NK-92 (cell line): ENCODE data around the gene RASGRP3.
"Not testable (repeated sequence)": the region's sequence is repeated elsewhere in the genome, so short reads cannot be mapped to it uniquely, and the experiment has no call there.

Experiments
- DNase-seq: peaks from one replicate; lab custom pipeline; 2025; ENCODE audit not compliant: unreplicated experiment; lab: John Stamatoyannopoulos, UW

RASGRP3 gene

DNA sequence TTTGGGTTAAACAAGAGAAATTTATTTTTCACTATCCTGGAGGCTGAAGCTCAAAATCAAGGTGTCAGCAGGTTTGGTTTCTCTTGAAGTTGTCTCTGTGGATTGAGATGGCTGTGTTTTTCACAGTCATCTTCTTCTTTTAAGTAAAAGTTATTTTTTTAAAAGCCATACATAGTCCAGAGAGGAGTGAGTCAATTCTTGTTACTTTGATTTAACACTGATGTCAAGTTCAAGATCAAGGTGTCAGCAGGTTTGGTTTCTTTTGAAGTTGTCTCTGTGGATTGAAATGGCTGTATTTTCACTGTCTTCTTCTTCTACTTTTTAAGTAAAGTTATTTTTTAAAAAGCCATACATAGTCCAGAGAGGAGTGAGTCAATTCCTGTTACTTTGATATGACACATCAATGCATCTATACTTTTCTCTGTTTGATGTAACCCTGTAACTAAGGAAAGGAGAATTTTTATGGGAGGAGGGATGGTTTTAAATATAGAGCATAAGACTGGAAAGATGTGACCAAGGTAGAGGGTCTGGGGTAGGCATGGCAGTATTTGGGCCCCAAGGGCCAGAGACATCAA is 22.5 kb upstream of the RASGRP3 start:
- no peak for DNase-seq

DNA sequence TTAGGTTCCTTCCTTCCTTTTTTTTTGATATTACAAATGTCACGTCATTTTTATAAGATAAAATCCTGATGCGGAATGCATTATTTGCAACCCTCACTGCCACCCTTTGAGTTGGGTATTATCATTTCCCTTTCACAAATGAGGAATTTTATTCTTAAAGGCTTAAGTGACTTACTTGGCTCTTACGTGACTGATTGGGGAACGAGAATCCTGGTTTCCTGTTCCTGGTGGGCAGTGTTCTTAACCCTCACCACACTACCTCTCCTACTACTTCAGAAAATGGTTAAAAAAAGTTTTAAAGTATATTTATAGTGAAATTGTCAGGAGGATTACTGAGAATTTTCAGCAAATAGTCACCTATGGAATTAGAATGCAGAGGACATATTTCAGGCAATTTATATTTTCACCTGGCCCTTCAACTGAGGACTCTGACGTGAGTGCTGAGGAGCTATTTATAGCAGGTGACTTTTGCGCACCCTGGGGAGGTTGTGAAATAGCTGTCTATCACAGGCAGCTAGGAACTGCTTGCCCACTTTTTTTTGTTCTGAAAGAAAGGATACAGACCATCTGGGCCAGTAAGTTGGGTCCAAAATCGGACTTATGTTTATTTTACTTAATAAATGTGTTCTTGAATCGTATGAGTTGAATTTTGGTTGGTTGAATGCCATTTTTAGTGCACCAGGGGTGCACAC is 18.7 kb upstream of the RASGRP3 start:
- DNase-seq: no peak

DNA sequence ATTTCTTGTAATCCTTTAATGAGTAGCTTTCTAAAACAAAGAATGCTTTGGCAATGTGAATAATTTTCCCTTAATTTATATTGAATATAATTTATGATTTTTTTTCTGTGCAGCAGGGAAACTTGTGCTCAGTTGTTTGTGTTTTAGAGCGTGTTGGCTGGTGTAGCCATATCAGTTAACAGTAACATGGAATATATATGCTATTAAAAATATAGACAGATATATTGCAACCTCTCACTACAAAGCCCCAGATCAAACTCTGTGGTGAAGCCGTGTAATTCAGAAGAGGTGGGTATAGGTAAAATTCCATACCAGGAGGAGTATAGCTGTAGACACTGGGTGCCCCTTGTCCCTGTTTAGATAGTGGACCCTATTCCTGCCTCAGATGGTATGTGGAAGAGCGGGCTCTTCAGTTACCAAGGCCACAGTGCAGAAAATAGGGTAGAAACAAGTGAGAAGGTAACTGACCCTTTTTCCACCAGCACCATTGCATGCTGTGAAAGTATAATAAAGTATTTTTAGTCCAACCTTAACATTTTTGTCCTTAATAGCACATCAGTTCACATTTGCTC is 18.1 kb upstream of the RASGRP3 start:
- DNase-seq: no peak

DNA sequence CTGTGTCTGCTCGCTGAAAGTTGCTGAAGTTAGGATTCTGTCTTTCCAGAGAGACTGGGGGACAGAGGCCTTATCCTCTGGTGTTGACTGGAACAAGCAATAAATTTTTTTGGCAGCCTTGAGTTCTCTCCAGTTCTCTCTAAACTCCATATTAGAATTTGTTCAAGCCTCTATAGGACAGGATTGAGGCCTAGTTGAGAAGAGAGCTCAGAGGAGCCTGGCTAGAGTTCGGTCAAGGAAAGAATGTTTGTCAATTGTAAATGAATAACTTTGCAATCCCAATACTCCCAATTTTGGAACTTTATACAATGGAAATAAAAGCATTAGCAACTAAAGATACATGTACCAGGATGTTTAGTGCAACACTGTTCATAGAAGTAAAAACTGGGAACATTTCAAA is 16.7 kb upstream of the RASGRP3 start:
- DNase-seq: no peak

DNA sequence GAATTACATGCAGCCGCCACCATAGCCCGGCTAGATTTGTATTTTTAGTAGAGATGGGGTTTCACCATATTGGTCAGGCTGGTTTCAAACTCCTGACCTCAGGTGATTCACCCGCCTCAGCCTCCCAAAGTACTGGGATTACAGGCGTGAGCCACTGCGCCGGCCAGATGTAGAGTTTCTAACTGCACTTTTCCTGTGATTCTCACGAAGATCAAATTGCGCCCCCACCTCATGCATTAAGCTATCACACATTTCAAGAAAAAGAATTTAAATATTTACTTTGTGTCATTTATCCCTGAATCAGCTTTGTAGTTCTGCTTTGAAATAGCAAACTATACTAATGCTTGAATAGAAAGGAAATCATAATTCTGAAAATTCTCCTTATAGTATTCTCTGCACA is 13.9 kb upstream of the RASGRP3 start:
- not testable (repeated sequence) for DNase-seq

DNA sequence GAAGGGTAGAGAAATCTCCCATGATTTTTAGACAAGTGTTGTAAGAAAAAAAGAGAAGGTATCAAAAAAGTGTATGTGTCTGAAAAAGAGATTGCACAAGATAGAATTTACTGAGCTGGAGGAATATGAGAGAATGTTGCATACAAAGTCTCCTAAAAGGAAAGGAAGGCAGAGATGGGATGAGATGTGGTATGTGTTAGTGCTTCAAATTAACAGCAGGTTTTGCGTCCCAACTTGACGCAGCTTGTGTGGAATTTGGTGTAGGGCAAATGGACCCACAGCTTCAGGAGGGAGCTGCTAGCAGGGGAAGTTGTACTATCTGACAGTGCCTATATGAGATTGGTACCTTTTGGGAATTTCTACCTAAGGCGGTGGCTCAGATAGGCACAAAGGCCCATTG is 9.0 kb upstream of the RASGRP3 start:
- DNase-seq: no peak

DNA sequence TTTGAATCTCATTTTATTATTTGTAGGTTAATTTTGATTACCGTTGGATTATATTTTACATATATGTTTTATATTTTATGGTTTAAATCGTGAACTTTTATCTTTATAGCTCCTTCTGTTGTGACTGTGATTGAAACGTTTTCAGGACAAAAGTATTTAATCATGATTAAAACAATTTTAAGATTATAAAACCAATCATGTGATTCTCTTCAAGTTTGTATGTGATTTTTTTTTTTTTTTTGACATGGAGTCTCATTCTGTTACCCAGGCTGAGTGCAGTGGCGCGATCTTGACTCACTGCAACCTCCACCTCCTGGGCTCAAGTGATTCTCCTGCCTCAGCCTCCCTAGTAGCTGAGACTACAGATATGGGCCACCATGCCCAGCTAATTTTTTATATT is 7.2 kb upstream of the RASGRP3 start:
- DNase-seq: no peak

DNA sequence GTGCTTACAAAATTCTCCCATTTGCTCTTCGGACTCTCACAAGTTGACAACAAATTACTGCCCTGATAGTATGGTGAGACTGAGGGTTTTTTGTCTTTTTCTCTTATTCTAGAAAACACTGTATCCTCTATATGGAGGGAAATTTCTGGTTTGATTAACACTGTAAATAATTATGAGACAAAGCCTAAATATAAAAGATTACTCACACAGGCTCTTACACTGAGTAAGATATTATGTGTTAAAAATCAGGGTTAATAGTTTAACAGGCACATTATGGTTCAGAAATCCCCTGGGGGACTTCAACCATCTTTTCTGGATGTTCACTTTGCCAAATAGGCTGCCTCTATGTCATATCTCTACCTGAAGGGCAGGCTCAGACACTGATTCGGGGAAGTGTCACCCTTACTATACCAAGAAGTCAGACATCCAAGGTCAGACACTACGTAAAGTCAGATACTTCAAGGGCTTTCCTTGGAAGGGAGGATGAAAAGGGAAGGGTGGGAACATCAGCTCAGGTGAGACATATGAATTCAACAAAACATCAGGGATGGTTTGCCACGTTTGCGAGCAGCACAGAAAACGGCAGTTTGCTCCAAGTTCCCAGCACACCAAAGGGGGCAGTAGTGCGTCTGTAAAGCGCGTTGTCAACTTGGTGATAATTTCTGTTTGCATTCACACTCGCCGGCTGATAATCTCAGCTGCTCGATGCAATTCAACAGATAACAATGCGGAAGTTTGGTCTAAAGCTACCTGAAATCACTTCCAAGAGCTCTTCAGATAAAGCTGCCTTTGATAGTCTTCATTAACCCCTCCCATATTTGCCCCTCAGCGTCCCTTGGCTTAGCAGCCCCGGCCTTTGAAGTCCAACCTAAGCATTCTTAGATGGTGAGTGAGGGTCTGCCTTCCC is 972 bp upstream of the RASGRP3 start:
- DNase-seq: no peak

DNA sequence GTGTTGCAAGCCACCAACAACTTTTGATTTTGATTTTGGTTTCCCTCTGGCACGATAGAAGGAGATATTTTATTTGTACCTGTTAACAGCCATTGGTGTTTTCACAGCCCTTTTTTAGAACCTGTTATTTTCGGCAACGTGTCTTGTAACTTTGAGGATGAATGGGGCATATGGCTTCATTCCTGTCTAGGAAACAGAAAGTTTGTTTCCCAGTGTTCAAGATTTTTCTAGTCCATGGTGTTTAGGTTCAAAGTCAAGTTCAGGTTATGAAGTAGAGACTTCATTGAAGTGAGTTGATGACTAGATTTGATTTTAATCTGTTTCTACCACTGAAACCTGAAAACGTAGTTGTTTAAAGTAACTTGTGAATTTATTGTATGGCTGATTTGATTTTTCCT is 343 bp downstream of the RASGRP3 start:
- DNase-seq: no peak

DNA sequence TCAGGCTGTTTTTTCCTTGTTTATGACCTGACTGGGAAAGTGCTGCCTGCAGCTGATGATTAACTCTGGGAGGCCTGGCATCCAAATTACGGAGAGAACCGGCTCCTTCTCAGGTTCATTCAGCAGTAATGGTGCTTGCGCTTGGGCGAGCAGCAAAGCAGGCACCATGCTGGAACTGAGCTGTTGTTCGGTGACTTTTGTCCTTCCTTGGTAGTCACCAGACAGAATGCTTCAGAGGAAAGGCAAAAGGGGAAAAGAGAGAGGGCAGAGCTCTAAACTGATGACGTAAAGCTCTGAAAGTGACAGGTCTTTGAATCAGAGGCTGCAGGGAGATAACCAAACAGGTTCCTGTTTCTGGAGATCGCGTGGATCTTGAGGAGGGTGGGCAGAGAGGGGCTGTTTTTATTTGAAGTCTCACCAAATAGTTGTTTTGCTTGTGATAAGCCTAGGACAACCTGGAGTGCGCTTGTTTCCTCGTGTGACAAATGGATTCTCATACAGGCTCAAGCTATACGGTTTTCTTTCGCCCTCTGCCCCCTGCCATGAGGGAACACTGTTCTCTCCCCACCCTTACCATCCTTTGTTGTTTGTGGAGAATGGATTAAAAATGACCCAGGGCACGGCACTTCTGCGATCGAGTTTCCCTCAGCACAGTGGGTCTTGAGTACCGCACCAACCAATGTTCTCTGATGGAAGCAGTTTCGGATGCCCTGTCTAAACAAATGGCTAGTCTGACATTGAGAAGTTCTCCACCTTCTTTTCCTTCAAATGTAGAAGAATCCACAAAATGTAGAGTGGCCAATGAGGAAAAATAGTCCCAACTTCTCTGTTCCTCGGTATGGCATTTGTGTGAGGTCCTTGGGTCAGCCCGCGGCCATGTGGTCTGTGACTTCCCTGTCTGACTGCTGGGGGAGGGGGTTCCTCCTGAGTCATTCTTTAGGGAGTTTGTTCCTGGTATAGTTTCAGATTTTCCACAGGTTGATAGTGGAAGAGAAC is 1.3 kb downstream of the RASGRP3 start:
- DNase-seq: no peak

DNA sequence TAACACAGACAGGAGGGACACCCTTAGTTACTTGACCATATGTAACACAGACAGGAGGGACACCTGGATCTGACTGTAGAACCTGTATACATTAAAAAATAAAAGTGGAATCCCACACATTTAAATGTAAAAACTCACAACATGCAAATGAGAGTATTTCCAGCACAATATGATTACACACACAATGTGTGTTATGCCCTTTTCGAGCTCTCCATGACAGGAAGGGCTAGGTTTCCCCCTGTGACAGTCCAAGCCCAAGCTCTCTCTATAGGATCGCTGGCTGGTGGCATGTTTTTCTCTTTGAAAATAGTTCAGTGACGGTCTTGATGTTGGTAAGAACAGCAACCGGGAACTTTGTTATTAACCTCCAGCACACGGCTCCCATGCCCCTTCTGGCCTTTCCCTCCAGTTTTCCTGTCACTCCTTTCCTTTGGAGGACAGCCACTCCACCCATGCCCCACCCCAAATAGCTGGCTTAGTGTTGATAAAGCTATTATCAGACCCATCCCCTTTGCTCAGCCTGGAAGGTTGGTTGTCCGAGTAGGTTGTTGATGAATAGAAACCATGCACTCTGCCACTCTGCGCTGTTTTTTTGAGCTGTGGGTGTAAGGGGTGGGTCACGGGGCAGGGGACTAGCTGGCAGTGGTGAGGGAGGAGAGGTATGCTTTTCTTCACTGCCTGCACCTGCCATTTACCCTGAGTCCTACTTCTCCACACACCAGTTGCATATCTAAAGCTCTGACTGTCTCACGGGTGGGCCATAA is 2.7 kb downstream of the RASGRP3 start:
- DNase-seq: no peak

DNA sequence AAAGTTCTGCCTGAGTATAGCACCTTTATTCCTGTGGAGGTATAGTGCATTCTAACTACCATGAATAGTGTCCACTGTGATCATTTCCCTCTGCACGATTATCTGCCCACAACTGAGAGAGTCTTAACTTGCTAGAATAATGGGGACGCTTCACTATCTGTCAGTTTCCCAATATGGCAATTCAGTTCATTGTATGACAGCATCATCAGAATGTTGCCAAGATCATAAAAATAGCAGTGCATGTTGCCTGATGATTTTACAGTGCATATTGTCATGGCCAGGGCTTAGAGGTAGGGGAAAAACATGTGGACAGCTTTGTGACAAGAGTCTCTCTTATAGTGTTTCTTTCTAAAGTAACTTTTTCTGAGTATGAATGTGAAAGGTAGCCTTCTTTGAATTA is 6.1 kb downstream of the RASGRP3 start:
- DNase-seq: no peak

DNA sequence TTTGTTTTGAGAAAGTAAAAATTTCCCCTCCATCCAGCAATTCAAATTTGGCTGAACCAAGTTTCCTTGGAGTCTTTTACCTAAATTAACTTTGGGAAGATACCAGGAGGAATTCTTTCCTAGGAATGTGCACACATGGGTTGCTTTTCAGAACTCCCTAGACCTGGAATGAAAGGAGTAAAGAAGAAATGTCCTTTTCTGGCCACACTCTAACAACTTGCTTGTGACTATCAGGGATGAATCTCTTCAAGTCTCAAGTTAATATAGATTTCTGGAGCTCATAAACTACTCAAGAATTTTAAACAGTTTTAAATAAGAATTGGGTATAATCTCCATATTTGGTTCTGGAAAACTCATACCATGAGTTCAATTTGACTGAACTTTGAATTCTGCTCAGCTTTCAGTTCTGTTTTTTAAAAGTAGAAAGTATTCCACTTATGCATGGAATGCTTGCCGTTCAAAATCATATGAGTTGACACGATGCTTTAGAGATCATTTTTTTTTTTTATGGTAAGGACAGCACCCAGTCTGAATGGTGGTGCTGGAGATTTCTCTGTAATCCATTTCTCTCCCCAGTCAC is 7.7 kb downstream of the RASGRP3 start:
- no peak for DNase-seq

DNA sequence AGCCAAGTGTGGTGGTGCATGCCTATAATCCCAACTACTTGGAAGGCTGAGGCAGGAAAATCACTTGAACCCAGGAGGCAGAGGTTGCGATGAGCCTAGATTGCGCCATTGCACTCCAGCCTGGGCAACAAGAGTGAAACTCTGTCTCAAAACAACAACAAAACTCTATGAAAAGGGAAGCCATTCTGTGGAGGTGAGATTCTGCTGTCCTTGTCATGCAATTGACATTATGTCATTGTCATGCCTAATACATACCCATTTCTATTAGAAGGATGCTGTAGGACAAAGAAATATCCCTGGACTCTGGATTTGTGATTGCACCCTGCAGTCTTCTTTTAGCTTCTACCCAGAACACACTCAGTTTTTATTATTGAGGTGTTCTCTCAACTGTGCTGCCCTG is 8.6 kb downstream of the RASGRP3 start:
- DNase-seq: no peak

DNA sequence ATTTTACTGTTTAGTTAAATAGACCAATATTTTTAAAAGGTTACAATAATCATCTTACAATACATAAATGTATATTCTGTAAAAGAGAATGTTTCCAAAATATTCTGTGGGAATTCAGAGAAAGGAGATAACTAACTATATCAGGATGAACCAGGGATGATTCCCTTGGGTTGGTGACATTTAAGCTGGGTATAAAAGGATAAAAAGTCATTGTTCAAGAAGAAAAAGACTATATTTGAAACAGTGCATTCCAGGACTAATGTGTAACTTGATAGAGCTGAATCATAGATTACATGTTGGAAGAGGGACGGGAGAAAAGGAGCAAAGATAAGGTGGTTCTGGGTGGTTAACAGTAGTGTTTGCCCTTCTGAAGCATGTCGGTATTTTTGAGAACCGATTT is 10.1 kb downstream of the RASGRP3 start:
- no peak for DNase-seq

DNA sequence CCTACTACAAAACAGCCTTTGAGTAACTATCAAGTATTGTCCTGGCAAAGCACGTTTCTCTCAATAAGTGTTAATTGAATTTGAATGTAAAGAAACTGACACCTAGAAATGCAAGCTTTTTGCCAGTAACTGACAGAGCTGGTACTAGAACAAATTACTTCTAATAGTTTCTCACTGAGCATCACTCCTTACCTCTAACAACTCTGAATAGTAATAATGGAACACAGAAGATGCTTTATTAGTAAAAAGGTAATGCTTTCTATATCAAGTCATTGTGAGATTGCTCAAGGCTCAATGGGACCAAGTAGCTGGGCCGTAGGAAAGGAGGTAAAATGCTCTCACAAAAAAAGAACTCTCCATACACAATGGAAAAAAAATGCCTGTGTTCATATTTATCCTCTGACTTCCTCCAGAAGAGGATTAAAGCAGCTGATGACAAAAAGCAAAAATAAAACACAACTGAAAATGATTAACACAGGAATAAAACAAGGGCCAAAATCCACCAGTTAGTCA is 11.8 kb downstream of the RASGRP3 start:
- no peak for DNase-seq

DNA sequence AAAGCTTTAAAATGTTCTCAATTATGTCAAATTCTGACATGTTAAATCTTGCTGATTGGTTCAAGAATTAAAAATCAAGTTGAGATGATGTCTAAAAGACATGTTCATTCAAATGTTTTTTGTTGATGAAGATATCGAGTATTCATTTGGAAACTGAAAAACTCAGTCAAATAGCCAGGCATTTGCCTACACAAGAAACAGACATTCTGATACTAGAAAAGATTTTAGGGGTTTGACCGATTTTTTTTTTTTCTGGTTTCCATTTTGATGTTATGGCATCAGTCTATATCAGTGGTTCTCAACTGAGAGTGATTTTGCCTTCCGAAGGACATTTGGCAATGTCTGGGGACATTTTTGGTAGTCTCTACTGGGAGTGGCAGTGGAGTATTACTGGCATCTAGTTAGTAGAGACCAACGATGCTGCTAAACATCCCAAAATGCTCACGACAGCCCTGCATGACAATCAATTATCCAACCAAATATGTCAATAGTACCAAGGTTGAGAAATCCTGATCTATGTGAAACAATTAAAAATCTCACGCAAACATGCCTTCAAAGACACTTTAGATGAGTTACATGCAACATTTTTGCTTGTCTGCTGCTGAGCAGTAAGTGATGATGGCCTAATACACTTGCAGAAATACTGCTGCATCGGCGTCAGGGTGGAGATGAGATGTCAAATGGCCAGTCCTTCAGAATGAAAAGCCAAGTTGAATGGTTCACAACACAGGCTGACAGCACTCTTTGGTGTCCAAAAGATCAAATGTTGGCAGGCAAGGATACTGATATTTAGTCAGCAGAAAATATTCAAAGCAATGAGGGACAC is 12.5 kb downstream of the RASGRP3 start:
- no peak for DNase-seq

DNA sequence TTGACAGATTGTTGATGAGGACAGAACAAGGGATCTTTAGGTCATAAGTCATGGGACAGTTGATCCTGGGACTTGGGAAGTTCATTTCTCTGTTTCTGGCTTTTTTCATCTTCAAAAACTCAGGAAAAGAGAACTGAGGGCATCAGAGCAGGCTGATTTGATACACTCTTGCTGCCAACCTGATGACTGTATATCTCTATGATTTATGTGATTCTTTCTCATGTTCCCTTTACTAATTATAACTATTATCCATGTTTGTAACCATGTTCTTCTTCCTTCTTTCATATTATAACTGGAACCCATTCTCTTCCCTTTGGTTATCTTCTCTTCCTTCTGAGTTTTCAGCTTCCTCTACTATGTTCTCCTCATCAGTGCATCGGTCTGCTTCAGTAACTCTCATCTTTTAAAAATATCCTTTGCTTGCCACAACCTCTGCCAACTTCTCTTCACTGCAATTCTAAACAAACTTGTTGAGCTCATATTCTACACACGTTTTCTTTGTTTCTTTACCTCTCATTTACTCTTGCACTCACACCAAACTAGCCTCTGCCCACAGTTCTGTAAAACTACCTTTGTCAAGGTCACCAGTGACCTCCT is 13.5 kb downstream of the RASGRP3 start:
- DNase-seq: no peak
